GM19463 (cell line): Measurements from ENCODE around the gene PIANP.
"Not testable (repeated sequence)": the region's sequence is repeated elsewhere in the genome, so short reads cannot be mapped to it uniquely, and the experiment has no call there.

Experiments
- ATAC-seq: cut with Tn5 transposase; IDR thresholded peaks from one replicate; pipeline ENCODE4 v1.9.1; 2021; ENCODE audit warnings: mild to moderate bottlenecking, moderate library complexity; ENCODE audit not compliant: unreplicated experiment

The PIANP gene

GRCh38 chr12:6700646-6701051, at the start of gene PIANP:
Gene PIANP (minus strand): TSS chr12:6700815. CDS start chr12:6698061, 2,754 bp downstream.
- ATAC-seq: no peak

- ATAC-seq: no peak
These were observed 48.1 kb upstream of the PIANP start for GRCh38 chr12:6748761-6749160.

- no peak for ATAC-seq
These were observed 46.6 kb upstream of the PIANP start for GRCh38 chr12:6747216-6747615.

- ATAC-seq: no peak
These were observed 45.3 kb upstream of the PIANP start for GRCh38 chr12:6745741-6746525.

- not testable (repeated sequence) for ATAC-seq
These were observed 42.7 kb upstream of the PIANP start for GRCh38 chr12:6743300-6743699.

- ATAC-seq: no peak
These were observed 42.2 kb upstream of the PIANP start for GRCh38 chr12:6742834-6743233.

GRCh38 chr12:6742080-6742479, 41.5 kb upstream of the PIANP start:
- not testable (repeated sequence) for ATAC-seq

- ATAC-seq: no peak
These were observed 36.1 kb upstream of the PIANP start for GRCh38 chr12:6736754-6737153.

GRCh38 chr12:6735448-6736191, 35.0 kb upstream of the PIANP start:
- no peak for ATAC-seq

GRCh38 chr12:6734506-6735387, 34.1 kb upstream of the PIANP start:
- no peak for ATAC-seq

- ATAC-seq: no peak
These were observed 29.6 kb upstream of the PIANP start for GRCh38 chr12:6730169-6730568.

GRCh38 chr12:6729186-6729585, 28.6 kb upstream of the PIANP start:
- no peak for ATAC-seq

GRCh38 chr12:6725350-6725749, 24.7 kb upstream of the PIANP start:
- no peak for ATAC-seq

GRCh38 chr12:6724409-6724797, 23.8 kb upstream of the PIANP start:
- no peak for ATAC-seq

- ATAC-seq: peak; percentile 97
These were observed 23.2 kb upstream of the PIANP start, which contains the start of gene COPS7A for GRCh38 chr12:6723607-6724408. Gene COPS7A (plus strand): TSS chr12:6724046. CDS start chr12:6724657, 611 bp downstream.

GRCh38 chr12:6722863-6723262, 22.2 kb upstream of the PIANP start:
- no peak for ATAC-seq

- no peak for ATAC-seq
These were observed 16.3 kb upstream of the PIANP start for GRCh38 chr12:6716874-6717437.

GRCh38 chr12:6716031-6716873, 15.6 kb upstream of the PIANP start:
- ATAC-seq: not testable (repeated sequence)

- no peak for ATAC-seq
These were observed 8.4 kb upstream of the PIANP start for GRCh38 chr12:6708960-6709394.
